ENCODE results near the gene BBS1.

DNA sequence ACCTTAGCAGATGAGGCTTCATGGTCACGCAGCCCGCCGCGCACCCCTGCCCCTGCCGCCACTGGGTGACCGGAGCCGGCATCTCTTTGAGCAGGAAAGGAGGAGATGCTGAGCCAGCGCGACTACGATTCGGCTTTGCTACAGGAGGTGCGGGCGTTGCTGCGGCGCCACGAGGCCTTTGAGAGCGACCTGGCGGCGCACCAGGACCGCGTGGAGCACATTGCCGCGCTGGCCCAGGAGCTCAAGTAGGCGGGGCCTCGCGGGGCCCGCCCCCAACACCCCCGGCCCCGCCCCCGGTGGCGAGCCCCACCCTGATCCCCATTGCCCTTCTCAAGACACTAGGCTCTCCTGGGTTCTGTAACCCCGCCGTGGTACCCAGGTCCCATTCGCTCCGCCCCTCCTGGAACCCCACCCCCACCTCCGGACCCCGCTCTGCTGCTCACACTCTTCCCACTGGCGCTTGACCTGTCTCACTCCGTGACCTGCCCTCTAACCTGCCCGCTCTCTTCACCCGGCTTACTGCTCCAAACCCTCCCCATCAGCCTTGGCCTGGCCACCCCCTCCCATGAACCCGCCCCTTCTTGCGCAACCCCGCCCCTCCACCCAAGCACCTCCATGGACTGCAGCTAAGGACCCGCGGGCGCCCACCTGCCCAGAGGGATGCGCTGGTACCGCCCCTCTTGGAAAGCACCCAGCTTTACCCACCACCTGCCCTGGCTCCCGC, 48.9 kb downstream of the BBS1 start:
- TF ChIP-seq POLR2A (IDR thresholded peaks at IDR 0.05) = no peak
- TF ChIP-seq, protein P1, sequence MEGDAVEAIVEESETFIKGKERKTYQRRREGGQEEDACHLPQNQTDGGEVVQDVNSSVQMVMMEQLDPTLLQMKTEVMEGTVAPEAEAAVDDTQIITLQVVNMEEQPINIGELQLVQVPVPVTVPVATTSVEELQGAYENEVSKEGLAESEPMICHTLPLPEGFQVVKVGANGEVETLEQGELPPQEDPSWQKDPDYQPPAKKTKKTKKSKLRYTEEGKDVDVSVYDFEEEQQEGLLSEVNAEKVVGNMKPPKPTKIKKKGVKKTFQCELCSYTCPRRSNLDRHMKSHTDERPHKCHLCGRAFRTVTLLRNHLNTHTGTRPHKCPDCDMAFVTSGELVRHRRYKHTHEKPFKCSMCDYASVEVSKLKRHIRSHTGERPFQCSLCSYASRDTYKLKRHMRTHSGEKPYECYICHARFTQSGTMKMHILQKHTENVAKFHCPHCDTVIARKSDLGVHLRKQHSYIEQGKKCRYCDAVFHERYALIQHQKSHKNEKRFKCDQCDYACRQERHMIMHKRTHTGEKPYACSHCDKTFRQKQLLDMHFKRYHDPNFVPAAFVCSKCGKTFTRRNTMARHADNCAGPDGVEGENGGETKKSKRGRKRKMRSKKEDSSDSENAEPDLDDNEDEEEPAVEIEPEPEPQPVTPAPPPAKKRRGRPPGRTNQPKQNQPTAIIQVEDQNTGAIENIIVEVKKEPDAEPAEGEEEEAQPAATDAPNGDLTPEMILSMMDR (IDR thresholded peaks at IDR 0.05) = no peak
